KMS-11 (cell line): Measurements from ENCODE around the gene CR1L.
"Not testable (repeated sequence)": the region's sequence is repeated elsewhere in the genome, so short reads cannot be mapped to it uniquely, and the experiment has no call there.

Experiments
- H2AFZ ChIP-seq: fragments of 200-600 bp; sonication (generic); 2 replicates; pipeline ENCODE4 v1.6.1; 2016; ENCODE audit warnings: antibody characterized with exemption, mixed run types, low read depth
- H3K27ac ChIP-seq: fragments of 200-600 bp; sonication (generic); 2 replicates; pipeline ENCODE4 v1.6.1; 2016; ENCODE audit warnings: mild to moderate bottlenecking, mixed run types
- H3K27me3 ChIP-seq: fragments of 200-600 bp; sonication (generic); 2 replicates; pipeline ENCODE4 v1.6.1; 2017; ENCODE audit warnings: mild to moderate bottlenecking, low read depth, mixed run types, moderate library complexity; ENCODE audit not compliant: insufficient read depth
- H3K36me3 ChIP-seq: fragments of 200-600 bp; sonication (generic); 2 replicates; pipeline ENCODE4 v1.6.1; 2017; ENCODE audit warnings: mild to moderate bottlenecking, mixed run types; ENCODE audit not compliant: insufficient read depth
- H3K4me1 ChIP-seq: fragments of 200-600 bp; sonication (generic); 2 replicates; pipeline ENCODE4 v1.6.1; 2016; ENCODE audit warnings: mild to moderate bottlenecking, low read depth, mixed run types; ENCODE audit not compliant: poor library complexity, severe bottlenecking
- H3K4me2 ChIP-seq: fragments of 200-600 bp; sonication (generic); 2 replicates; pipeline ENCODE4 v1.7.0; 2016; ENCODE audit warnings: mild to moderate bottlenecking, mixed run types
- H3K4me3 ChIP-seq: fragments of 200-600 bp; sonication (generic); IDR thresholded peaks from 2 replicates; pipeline ENCODE4 v1.6.1; 2017; ENCODE audit warnings: low read depth, low read length, mixed read lengths; ENCODE audit not compliant: insufficient read depth
- H3K79me2 ChIP-seq: fragments of 200-600 bp; sonication (generic); 2 replicates; pipeline ENCODE4 v1.6.1; 2016; ENCODE audit warnings: low read depth, mixed run types; ENCODE audit not compliant: insufficient read depth
- H3K9ac ChIP-seq: fragments of 200-600 bp; sonication (generic); 2 replicates; pipeline ENCODE4 v1.6.1; 2016; ENCODE audit warnings: mild to moderate bottlenecking, mixed run types
- H4K20me1 ChIP-seq: fragments of 200-600 bp; sonication (generic); 2 replicates; pipeline ENCODE4 v1.6.1; 2016; ENCODE audit warnings: mild to moderate bottlenecking, mixed run types; ENCODE audit not compliant: insufficient read depth
- TF ChIP-seq, protein P1 (sequence below): fragments of 200-600 bp; sonication (generic); conservative IDR thresholded peaks from 2 replicates; pipeline ENCODE4 v1.6.1; 2017; ENCODE audit warnings: low read depth, mild to moderate bottlenecking, antibody characterized with exemption, low read length, moderate library complexity, mixed read lengths

Gene CR1L

DNA sequence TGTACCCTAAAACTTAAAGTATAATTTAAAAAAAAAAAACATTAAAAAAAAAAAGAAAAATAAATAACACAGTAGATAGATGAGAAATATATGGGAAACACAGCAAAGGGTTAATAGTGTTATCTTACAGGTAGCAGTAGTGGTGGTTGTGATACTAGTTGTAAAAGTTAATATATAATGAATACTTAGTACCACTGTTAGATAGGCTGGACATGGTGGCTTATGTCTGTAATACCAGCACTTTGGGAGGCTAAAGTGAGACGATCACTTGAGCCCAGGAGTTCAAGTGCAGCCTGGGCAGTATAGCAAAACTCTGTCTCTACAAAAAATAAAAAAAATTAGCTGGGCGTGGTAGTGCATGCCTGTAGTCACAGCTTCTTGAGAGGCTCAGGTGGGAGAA, 74.3 kb downstream of the CR1L start:
- Histone ChIP-seq H3K9ac (no peak overlapping the region), H3K27ac (no peak overlapping the region), H3K27me3 (no peaks in the 10 kb centered on the region), H4K20me1 (no peaks in the 10 kb centered on the region), H3K4me2 (no peak overlapping the region), H3K79me2 (no peaks in the 10 kb centered on the region), H3K36me3 (no peaks in the 10 kb centered on the region), H3K4me1 (no peaks in the 10 kb centered on the region), H2AFZ (no peak overlapping the region), H3K4me3 (no peak overlapping the region)
- TF ChIP-seq, protein P1, sequence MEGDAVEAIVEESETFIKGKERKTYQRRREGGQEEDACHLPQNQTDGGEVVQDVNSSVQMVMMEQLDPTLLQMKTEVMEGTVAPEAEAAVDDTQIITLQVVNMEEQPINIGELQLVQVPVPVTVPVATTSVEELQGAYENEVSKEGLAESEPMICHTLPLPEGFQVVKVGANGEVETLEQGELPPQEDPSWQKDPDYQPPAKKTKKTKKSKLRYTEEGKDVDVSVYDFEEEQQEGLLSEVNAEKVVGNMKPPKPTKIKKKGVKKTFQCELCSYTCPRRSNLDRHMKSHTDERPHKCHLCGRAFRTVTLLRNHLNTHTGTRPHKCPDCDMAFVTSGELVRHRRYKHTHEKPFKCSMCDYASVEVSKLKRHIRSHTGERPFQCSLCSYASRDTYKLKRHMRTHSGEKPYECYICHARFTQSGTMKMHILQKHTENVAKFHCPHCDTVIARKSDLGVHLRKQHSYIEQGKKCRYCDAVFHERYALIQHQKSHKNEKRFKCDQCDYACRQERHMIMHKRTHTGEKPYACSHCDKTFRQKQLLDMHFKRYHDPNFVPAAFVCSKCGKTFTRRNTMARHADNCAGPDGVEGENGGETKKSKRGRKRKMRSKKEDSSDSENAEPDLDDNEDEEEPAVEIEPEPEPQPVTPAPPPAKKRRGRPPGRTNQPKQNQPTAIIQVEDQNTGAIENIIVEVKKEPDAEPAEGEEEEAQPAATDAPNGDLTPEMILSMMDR = no peak

DNA sequence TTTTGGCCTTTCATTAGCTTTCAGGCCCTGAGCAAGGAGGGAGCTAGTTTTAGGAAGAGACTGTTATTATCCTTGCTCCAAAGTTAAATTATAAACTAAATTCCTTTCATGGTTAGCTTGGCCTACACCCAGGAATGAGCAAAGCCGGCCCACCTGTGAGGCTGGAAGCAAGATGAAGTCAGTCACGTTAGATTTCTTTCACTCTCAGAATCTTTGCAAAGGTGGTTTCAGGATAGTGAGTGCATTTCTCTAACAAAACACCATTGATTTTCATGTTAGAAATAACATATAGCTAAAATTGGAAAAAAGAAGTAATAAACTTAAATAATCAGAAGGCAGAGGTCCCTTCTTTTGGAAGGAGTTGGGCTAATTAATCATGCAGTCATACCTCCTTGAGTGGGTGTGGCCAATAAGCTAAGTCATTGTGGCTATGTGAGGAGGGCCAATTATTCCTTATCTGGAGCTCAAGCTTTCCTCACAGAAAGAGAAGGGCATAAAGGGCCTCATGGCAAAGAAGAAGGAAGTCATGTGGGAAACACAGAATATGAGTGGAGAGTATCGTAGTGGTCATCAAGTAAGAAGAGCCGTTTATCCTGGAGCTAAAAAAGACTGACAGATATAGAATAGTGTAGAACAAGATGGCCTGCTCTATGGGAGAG, 83.4 kb downstream of the CR1L start:
- not testable (repeated sequence) for H3K27me3 ChIP-seq, H4K20me1 ChIP-seq, H3K4me2 ChIP-seq, H3K36me3 ChIP-seq, H2AFZ ChIP-seq, H3K79me2 ChIP-seq, H3K4me3 ChIP-seq, H3K4me1 ChIP-seq, H3K9ac ChIP-seq, H3K27ac ChIP-seq

DNA sequence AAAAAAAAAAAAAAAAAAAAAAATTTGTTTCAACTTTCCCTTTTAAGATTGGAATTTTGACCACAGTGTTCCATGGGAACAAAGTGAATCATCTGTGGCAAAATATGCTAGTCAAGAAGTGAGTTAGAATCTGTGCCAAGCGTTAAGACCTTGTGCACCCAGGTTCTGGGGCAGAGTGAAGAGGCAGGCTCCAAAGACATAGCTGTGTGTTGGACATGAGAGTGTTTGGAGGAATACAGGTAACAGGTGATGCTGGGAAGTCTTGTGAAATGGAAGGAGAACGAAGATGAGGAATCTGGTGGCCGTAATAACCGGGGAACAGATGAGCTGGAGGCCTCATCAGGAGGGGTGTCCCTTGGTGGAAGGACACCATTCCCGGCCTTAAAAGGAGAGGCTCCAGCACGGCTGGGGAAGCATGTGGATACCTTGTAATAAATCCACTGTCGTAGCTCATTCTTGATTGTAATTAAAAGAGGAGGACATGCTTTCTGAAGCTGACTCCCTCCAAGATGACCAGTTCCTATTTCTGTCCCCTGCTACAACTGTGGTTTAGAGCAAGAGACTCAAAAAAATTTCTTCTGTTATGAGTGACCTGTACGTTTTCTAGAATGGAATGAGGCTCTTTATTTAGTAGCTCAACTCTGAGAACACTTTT, 92.7 kb downstream of the CR1L start:
- not testable (repeated sequence) for H3K4me1 ChIP-seq, H3K27me3 ChIP-seq, H3K27ac ChIP-seq, H3K36me3 ChIP-seq, H3K79me2 ChIP-seq, H3K9ac ChIP-seq, H4K20me1 ChIP-seq, H3K4me3 ChIP-seq, H3K4me2 ChIP-seq, H2AFZ ChIP-seq

DNA sequence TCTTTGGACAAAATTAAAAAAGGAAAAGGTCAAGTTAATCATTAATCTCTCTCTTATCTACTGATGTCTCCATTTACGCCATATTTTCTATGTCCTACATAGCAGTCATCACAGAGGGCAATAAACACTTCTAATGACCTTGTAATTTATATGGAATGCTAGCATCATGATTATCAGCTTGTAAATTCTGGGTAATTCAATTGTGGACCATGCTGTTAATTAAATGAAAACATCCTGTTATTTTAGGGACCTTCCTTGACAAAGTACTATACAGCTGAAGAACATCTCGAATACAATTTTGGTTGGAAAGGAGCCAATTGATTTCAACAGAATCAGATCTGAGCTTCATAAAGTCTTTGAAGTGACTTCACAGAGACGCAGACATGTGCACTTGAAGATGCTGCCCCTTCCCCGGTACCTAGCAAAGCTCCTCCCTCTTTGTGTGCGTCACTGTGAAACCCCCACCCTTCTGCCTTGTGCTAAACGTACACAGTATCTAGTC, 93.3 kb downstream of the CR1L start:
- not testable (repeated sequence) for H3K27ac ChIP-seq, H2AFZ ChIP-seq

DNA sequence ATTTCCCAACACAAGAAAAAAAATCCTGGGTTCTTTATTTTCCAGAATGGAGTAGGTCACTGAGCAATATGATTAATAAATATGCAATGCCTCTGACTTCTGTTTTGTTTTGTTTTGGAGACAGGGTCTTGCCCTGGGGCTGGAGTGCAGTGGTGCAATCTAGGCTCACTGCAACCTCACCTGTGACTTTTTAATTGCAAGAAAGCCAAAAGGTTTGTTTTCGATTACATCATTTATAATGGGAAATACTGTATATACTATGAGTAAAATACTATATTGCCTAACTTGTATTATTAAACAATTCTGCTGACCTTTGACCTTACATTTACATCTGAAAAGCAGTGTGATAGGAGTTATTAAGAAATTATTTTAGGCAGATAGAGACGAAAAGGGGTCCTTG, 95.3 kb downstream of the CR1L start:
- no peak overlapping the region for H2AFZ ChIP-seq
- H3K9ac ChIP-seq = no peak overlapping the region
- H3K4me2 ChIP-seq = no peak overlapping the region
- H3K27ac ChIP-seq = no peak overlapping the region
- H3K27me3 ChIP-seq = no peaks in the 10 kb centered on the region
- H3K4me3 ChIP-seq = no peak overlapping the region
- no peaks in the 10 kb centered on the region for H3K4me1 ChIP-seq
- TF ChIP-seq, protein P1 = no peak
- H4K20me1 ChIP-seq = no peaks in the 10 kb centered on the region
- H3K36me3 ChIP-seq = no peaks in the 10 kb centered on the region
- H3K79me2 ChIP-seq = no peaks in the 10 kb centered on the region

More for the DNA sequence above, 93.3 kb downstream of the CR1L start:
- not testable (repeated sequence) for H3K9ac ChIP-seq, H3K4me2 ChIP-seq, H3K4me3 ChIP-seq, H3K79me2 ChIP-seq, H3K4me1 ChIP-seq, H4K20me1 ChIP-seq, H3K36me3 ChIP-seq, H3K27me3 ChIP-seq
